OCI-LY1 (cell line): Measurements from ENCODE around the gene PGLYRP2.

Source experiments
- H2AFZ ChIP-seq: fragments of 200-600 bp; sonication (generic), shearing (Covaris generic); 2 replicates; pipeline ENCODE4 v1.6.0; 2014; ENCODE audit warnings: antibody characterized with exemption, mild to moderate bottlenecking, low read length
- H3F3A ChIP-seq: fragments of 200-600 bp; sonication (generic), shearing (Covaris generic); 2 replicates; pipeline ENCODE4 v1.6.0; 2014; ENCODE audit warnings: mild to moderate bottlenecking, antibody characterized with exemption, low read length, moderate library complexity; ENCODE audit not compliant: insufficient read depth
- H3K27ac ChIP-seq: fragments of 200-600 bp; sonication (generic); 2 replicates; pipeline ENCODE4 v1.5.1; 2014; ENCODE audit warnings: low read length, mixed run types, mild to moderate bottlenecking, low read depth; ENCODE audit not compliant: poor library complexity, severe bottlenecking
- H3K27me3 ChIP-seq: fragments of 200-600 bp; sonication (generic); 2 replicates; pipeline ENCODE4 v1.6.0; 2014; ENCODE audit warnings: antibody characterized with exemption, mild to moderate bottlenecking, low read length, moderate library complexity; ENCODE audit not compliant: insufficient read depth
- H3K36me3 ChIP-seq: fragments of 200-600 bp; sonication (generic); 2 replicates; pipeline ENCODE4 v1.6.1; 2014; ENCODE audit warnings: mild to moderate bottlenecking, antibody characterized with exemption, low read length, moderate library complexity, mixed read lengths; ENCODE audit not compliant: insufficient read depth
- H3K4me1 ChIP-seq: fragments of 200-600 bp; sonication (generic); 2 replicates; pipeline ENCODE4 v1.5.1; 2014; ENCODE audit warnings: mild to moderate bottlenecking, low read length, moderate library complexity; ENCODE audit not compliant: insufficient read depth, severe bottlenecking
- H3K4me2 ChIP-seq: fragments of 200-600 bp; sonication (generic), shearing (Covaris generic); 2 replicates; pipeline ENCODE4 v1.6.1; 2014; ENCODE audit warnings: low read length
- H3K4me3 ChIP-seq: fragments of 200-600 bp; sonication (generic); 2 replicates; pipeline ENCODE4 v1.5.1; 2014; ENCODE audit warnings: low read length, low read depth, mild to moderate bottlenecking, mixed read lengths; ENCODE audit not compliant: poor library complexity, severe bottlenecking
- H3K79me2 ChIP-seq: fragments of 200-600 bp; shearing (Covaris generic); 2 replicates; pipeline ENCODE4 v1.6.1; 2016; ENCODE audit warnings: mixed run types, low read length, mixed read lengths; ENCODE audit not compliant: insufficient read depth
- H3K9ac ChIP-seq: fragments of 200-600 bp; sonication (generic), shearing (Covaris generic); 2 replicates; pipeline ENCODE4 v1.6.1; 2014; ENCODE audit warnings: mild to moderate bottlenecking, low read length, mixed read lengths
- H3K9me2 ChIP-seq: fragments of 200-600 bp; sonication (generic), shearing (Covaris generic); 2 replicates; pipeline ENCODE4 v1.6.1; 2014; ENCODE audit warnings: low read depth, mild to moderate bottlenecking, low read length, mixed read lengths
- H3K9me3 ChIP-seq: fragments of 200-600 bp; shearing (Covaris generic); 2 replicates; pipeline ENCODE4 v1.6.1; 2014; ENCODE audit warnings: low read length, mixed read lengths
- H4K20me1 ChIP-seq: fragments of 200-600 bp; sonication (generic), shearing (Covaris generic); 2 replicates; pipeline ENCODE4 v1.6.0; 2016; ENCODE audit warnings: mild to moderate bottlenecking, low read length; ENCODE audit not compliant: insufficient read depth
- CTCF ChIP-seq: fragments of 200-600 bp; sonication (generic), shearing (Covaris generic); IDR thresholded peaks from 2 replicates; pipeline ENCODE4 v1.5.1; 2017; ENCODE audit warnings: mild to moderate bottlenecking, antibody characterized with exemption, low read length, moderate library complexity, mixed read lengths
- EZH2 ChIP-seq: fragments of 200-600 bp; sonication (generic), shearing (Covaris generic); IDR thresholded peaks from 2 replicates; pipeline ENCODE4 v1.8.0; 2017; ENCODE audit warnings: borderline replicate concordance, mixed run types, mild to moderate bottlenecking, antibody characterized with exemption, low read length, moderate library complexity, mixed read lengths

PGLYRP2 gene

GRCh38 chr19:15433519-15434069, 45.7 kb downstream of the PGLYRP2 start:
- H3K27ac ChIP-seq, result no peak overlapping the region
- no peak overlapping the region for H2AFZ ChIP-seq
- H3K4me3 ChIP-seq, result peak overlapping the region; percentile 79
- H4K20me1 ChIP-seq, result no peaks in the 10 kb centered on the region
- peaks cover 20% of the 10 kb centered on the region for H3K79me2 ChIP-seq
- H3K36me3 ChIP-seq, result no peaks in the 10 kb centered on the region; the same call in 1 of the 2 replicates
- H3F3A ChIP-seq, result no peaks in the 10 kb centered on the region
- TF ChIP-seq EZH2 (no peak), CTCF (no peak)
- H3K4me2 ChIP-seq, result peak overlapping the region; percentile 72
- no peaks in the 10 kb centered on the region for H3K9me2 ChIP-seq
- H3K9me3 ChIP-seq, result no peaks in the 10 kb centered on the region
- no peak overlapping the region for H3K9ac ChIP-seq
- peaks cover 25% of the 10 kb centered on the region for H3K4me1 ChIP-seq
- H3K27me3 ChIP-seq, result no peaks in the 10 kb centered on the region

- Histone ChIP-seq H3K4me1 (peaks cover 25% of the 10 kb centered on the region), H3K27me3 (no peaks in the 10 kb centered on the region), H3K4me2 (peak overlapping the region; percentile 72), H3K36me3 (peaks cover 1% of the 10 kb centered on the region; the same call in 1 of the 2 replicates), H3K27ac (no peak overlapping the region), H3F3A (no peaks in the 10 kb centered on the region), H2AFZ (no peak overlapping the region; the same call in 1 of the 2 replicates), H3K9me2 (no peaks in the 10 kb centered on the region), H4K20me1 (no peaks in the 10 kb centered on the region), H3K9ac (peak overlapping the region; percentile 80), H3K9me3 (no peaks in the 10 kb centered on the region), H3K79me2 (peaks cover 20% of the 10 kb centered on the region), H3K4me3 (peak overlapping the region; percentile 79)
- TF ChIP-seq CTCF, result no peak
- no peak for TF ChIP-seq EZH2
Observed at GRCh38 chr19:15432629-15433518, 46.4 kb downstream of the PGLYRP2 start.

GRCh38 chr19:15432018-15432494, 47.2 kb downstream of the PGLYRP2 start:
- H3K79me2 ChIP-seq, result peaks cover 20% of the 10 kb centered on the region
- no peak overlapping the region for H2AFZ ChIP-seq
- H3K4me2 ChIP-seq, result peak overlapping the region; percentile 96
- H3K27me3 ChIP-seq, result no peaks in the 10 kb centered on the region
- peak overlapping the region; percentile 90 for H3K9ac ChIP-seq
- H4K20me1 ChIP-seq, result no peaks in the 10 kb centered on the region
- peaks cover 9% of the 10 kb centered on the region for H3K36me3 ChIP-seq
- peaks cover 25% of the 10 kb centered on the region for H3K4me1 ChIP-seq
- no peaks in the 10 kb centered on the region for H3K9me3 ChIP-seq
- H3K4me3 ChIP-seq, result peak overlapping the region; percentile 97
- peak overlapping the region; percentile 7 for H3K27ac ChIP-seq
- H3K9me2 ChIP-seq, result no peaks in the 10 kb centered on the region
- no peaks in the 10 kb centered on the region for H3F3A ChIP-seq
- no peak for TF ChIP-seq EZH2
- TF ChIP-seq CTCF, result no peak
